ENCODE measurements around the gene KCNAB2.

KCNAB2 gene

GRCh38 chr1:6099787-6100765, 54.4 kb downstream of the KCNAB2 start:
- no peak for DNase-seq

- DNase-seq, result no peak
Observed at GRCh38 chr1:6100861-6101783, 55.4 kb downstream of the KCNAB2 start.

- DNase-seq, result no peak
Observed at GRCh38 chr1:6101826-6102531, 56.3 kb downstream of the KCNAB2 start.

- no peak for DNase-seq
Observed at GRCh38 chr1:6102532-6102845, 56.8 kb downstream of the KCNAB2 start.

- no peak for DNase-seq
Observed at GRCh38 chr1:6103111-6103853, 57.6 kb downstream of the KCNAB2 start.

- DNase-seq, result no peak
Observed at GRCh38 chr1:6103854-6104530, 58.3 kb downstream of the KCNAB2 start.

GRCh38 chr1:6104631-6105030, 58.9 kb downstream of the KCNAB2 start:
- no peak for DNase-seq

- no peak for DNase-seq
Observed at GRCh38 chr1:6105218-6105679, 59.6 kb downstream of the KCNAB2 start.

GRCh38 chr1:6105763-6106162, 60.1 kb downstream of the KCNAB2 start:
- no peak for DNase-seq

GRCh38 chr1:6106321-6106731, 60.6 kb downstream of the KCNAB2 start:
- DNase-seq, result no peak

GRCh38 chr1:6106977-6107376, 61.3 kb downstream of the KCNAB2 start:
- no peak for DNase-seq

GRCh38 chr1:6107409-6108356, 62.0 kb downstream of the KCNAB2 start:
- no peak for DNase-seq

- DNase-seq, result no peak
Observed at GRCh38 chr1:6108476-6108875, 62.8 kb downstream of the KCNAB2 start.

GRCh38 chr1:6108937-6109614, 63.4 kb downstream of the KCNAB2 start:
- DNase-seq, result no peak

- no peak for DNase-seq
Observed at GRCh38 chr1:6109688-6110087, 64.0 kb downstream of the KCNAB2 start.

- DNase-seq, result no peak
Observed at GRCh38 chr1:6110326-6110725, 64.6 kb downstream of the KCNAB2 start.

- no peak for DNase-seq
Observed at GRCh38 chr1:6111571-6111970, 65.9 kb downstream of the KCNAB2 start.

- no peak for DNase-seq
Observed at GRCh38 chr1:6111991-6112689, 66.5 kb downstream of the KCNAB2 start.

GRCh38 chr1:6112690-6113005, 67.0 kb downstream of the KCNAB2 start:
- no peak for DNase-seq
